ENCODE measurements around the gene CCDC150.

GRCh38 chr2:196652869-196653268 is 13.4 kb downstream of the CCDC150 start:
- TF ChIP-seq CTCF (IDR thresholded peaks at IDR 0.05; ENCODE audit: insufficient read depth, low read length) (no peak), REST (IDR thresholded peaks at IDR 0.05; ENCODE audit: insufficient replicate concordance, low read depth) (no peak)

Data from HL-60 (cell line).